ENCODE measurements around the gene CMTM7. TPM values are rescaled to one million over a fixed set of nuclear protein-coding genes. Genes with fewer than 3 reads are reported as not detected.

The CMTM7 gene
- total and polyA plus RNA-seq, 2 experiments from 2014 or later: 32.2 to 93.6 TPM

- TF ChIP-seq, protein P1, sequence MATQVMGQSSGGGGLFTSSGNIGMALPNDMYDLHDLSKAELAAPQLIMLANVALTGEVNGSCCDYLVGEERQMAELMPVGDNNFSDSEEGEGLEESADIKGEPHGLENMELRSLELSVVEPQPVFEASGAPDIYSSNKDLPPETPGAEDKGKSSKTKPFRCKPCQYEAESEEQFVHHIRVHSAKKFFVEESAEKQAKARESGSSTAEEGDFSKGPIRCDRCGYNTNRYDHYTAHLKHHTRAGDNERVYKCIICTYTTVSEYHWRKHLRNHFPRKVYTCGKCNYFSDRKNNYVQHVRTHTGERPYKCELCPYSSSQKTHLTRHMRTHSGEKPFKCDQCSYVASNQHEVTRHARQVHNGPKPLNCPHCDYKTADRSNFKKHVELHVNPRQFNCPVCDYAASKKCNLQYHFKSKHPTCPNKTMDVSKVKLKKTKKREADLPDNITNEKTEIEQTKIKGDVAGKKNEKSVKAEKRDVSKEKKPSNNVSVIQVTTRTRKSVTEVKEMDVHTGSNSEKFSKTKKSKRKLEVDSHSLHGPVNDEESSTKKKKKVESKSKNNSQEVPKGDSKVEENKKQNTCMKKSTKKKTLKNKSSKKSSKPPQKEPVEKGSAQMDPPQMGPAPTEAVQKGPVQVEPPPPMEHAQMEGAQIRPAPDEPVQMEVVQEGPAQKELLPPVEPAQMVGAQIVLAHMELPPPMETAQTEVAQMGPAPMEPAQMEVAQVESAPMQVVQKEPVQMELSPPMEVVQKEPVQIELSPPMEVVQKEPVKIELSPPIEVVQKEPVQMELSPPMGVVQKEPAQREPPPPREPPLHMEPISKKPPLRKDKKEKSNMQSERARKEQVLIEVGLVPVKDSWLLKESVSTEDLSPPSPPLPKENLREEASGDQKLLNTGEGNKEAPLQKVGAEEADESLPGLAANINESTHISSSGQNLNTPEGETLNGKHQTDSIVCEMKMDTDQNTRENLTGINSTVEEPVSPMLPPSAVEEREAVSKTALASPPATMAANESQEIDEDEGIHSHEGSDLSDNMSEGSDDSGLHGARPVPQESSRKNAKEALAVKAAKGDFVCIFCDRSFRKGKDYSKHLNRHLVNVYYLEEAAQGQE (IDR thresholded peaks at IDR 0.05; ENCODE audit: unreplicated experiment): no peak
- TF ChIP-seq EZH2phosphoT487 (IDR thresholded peaks at IDR 0.05; ENCODE audit: unreplicated experiment) (no peak), EZH2 (IDR thresholded peaks at IDR 0.05; ENCODE audit: low read depth, unreplicated experiment) (no peak), NANOG (IDR thresholded peaks at IDR 0.05; ENCODE audit: borderline replicate concordance) (no peak), POLR2AphosphoS5 (IDR thresholded peaks at IDR 0.05; ENCODE audit: low read depth) (no peak), ZNF114 (CRISPR knock-in tag; IDR thresholded peaks at IDR 0.05) (no peak), ZNF331 (CRISPR knock-in tag; IDR thresholded peaks at IDR 0.05; ENCODE audit: low read depth) (no peak), CTCF (conservative IDR thresholded peaks at IDR 0.05; ENCODE audit: low read depth in 2 of 2) (no peak), CREB1 (CRISPR knock-in tag; IDR thresholded peaks at IDR 0.05; ENCODE audit: low read depth) (no peak), JUNB (IDR thresholded peaks at IDR 0.05; ENCODE audit: unreplicated experiment) (no peak), STAT1 (IDR thresholded peaks at IDR 0.05; ENCODE audit: unreplicated experiment) (no peak)
- TF ChIP-seq, protein P2, sequence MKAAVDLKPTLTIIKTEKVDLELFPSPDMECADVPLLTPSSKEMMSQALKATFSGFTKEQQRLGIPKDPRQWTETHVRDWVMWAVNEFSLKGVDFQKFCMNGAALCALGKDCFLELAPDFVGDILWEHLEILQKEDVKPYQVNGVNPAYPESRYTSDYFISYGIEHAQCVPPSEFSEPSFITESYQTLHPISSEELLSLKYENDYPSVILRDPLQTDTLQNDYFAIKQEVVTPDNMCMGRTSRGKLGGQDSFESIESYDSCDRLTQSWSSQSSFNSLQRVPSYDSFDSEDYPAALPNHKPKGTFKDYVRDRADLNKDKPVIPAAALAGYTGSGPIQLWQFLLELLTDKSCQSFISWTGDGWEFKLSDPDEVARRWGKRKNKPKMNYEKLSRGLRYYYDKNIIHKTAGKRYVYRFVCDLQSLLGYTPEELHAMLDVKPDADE (IDR thresholded peaks at IDR 0.05): no peak
Measured at GRCh38 chr3:32375596-32375930, 16.1 kb upstream of the CMTM7 start (continued).

DNA sequence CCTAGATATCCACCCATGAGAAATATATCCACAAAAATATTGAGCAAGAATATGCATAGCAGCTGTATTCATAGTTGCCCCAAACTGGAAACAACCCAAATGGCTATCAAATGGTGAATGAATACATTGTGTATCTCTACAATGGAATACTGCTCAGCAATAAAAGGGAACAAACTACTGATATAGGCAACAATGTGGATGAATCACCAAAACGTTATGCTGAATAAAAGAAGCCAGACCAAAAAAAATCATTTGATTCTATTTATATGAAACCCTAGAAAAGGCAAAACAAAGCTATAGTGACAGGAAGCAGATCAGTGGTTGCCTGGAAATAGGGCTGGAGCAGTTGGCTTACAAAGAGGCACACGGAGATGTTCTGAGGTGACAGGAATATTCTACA, 15.5 kb upstream of the CMTM7 start:
- TF ChIP-seq NANOG (IDR thresholded peaks at IDR 0.05; ENCODE audit: borderline replicate concordance) (no peak), ZNF331 (CRISPR knock-in tag; IDR thresholded peaks at IDR 0.05; ENCODE audit: low read depth) (no peak), STAT1 (IDR thresholded peaks at IDR 0.05; ENCODE audit: unreplicated experiment) (no peak), ZNF114 (CRISPR knock-in tag; IDR thresholded peaks at IDR 0.05) (no peak)
- no peak for DNase-seq (ENCODE audit: low spot score)
- H3K4me1 ChIP-seq (ENCODE audit: insufficient read depth): no peaks in the 10 kb centered on the region

More for the DNA sequence above, 15.5 kb upstream of the CMTM7 start:
- Histone ChIP-seq H3F3A (replicated peaks; ENCODE audit: low read depth) (no peaks in the 10 kb centered on the region), H3K27me3 (ENCODE audit: insufficient read depth) (no peaks in the 10 kb centered on the region), H3K27ac (ENCODE audit: low read depth) (no peak overlapping the region), H3K4me2 (no peak overlapping the region), H4K20me1 (replicated peaks; ENCODE audit: insufficient read depth) (no peaks in the 10 kb centered on the region), H3K9me2 (ENCODE audit: insufficient read depth) (no peaks in the 10 kb centered on the region), H3K79me2 (replicated peaks; ENCODE audit: insufficient read depth) (no peaks in the 10 kb centered on the region), H3K36me3 (ENCODE audit: insufficient read depth) (no peaks in the 10 kb centered on the region), H3K4me3 (no peak overlapping the region), H2AFZ (no peak overlapping the region)
- H3K27me3 Mint-ChIP-seq (ENCODE audit: insufficient read depth, low read depth, poor library complexity): no peaks in the 10 kb centered on the region
- H3K36me3 Mint-ChIP-seq (ENCODE audit: low read depth): no peaks in the 10 kb centered on the region
- H3K4me1 Mint-ChIP-seq: peaks cover 6% of the 10 kb centered on the region; the same call in 1 of the 3 replicates
- no peak overlapping the region for H3K4me3 Mint-ChIP-seq
- H3K9me3 Mint-ChIP-seq: no peaks in the 10 kb centered on the region
- H3K27ac Mint-ChIP-seq: no peak overlapping the region
- ATAC-seq: no peak
